HTR-8/SVneo (cell line): ENCODE measurements around the gene PNLDC1.
"Not testable (repeated sequence)": the region's sequence is repeated elsewhere in the genome, so short reads cannot be mapped to it uniquely, and the experiment has no call there.

Source experiments
- DNase-seq: peaks from one replicate; pipeline ENCODE4 v3.0.0; 2011; ENCODE audit warnings: low spot score, mixed read lengths; ENCODE audit not compliant: insufficient read length
- FAIRE-seq: peaks from 2 replicates; lab custom pipeline; 2011; peaks lifted over from hg19 to GRCh38; lab: Jason Lieb, UNC

The PNLDC1 gene

DNA sequence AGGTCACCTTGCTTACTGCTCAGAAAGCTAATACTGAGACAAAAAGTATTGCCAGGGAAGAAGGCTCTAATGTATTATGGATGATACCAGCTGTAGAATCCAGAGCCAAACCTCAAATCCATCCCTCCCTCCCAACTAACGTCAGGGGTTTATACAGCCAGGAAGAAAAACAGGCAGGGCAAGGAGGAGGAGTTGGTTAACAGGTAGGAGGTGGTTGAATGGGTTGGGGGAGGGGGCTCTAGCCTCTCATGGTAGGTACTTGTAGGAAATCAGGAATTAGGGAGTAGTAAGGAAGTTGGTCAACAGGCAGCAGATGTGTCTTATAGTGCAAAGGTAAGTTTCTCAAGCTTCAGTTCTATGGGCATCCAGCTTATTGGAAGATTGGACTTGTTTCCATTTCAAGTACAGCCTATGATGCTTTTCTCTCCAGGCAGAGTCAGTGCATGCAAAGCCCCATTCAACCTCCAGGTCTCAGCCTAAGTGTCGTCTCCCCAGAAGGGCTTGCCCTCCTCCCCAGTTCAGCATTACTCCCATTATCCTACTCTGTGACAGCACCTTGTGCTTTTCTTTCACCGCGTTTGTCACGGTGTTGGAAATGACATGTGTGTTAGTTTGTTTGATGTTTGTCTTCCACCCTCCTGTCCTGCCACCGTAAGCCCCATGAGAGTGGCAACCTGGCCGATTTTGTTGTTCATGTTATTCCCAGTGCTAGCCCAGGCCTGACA lies 38.1 kb downstream of the PNLDC1 start:
- no peak for DNase-seq
- no peak for FAIRE-seq

DNA sequence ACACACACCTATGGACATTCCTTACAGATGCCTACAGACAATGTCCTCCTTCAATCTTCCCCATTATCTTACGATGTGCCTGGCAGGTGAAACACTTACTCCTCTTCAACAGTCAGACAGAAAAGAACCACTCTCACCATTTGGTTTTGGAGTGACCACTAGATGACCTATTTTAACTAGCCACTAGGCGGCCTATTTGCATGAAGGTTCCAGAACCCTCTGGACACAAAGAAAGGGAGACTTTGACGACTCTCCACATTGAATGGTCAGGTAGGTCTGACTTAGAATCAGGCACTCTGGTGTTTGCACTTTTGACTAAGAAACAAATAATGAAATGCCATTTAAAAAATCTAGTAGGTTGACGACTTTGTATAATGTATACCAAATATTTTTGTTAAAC lies 42.0 kb downstream of the PNLDC1 start:
- DNase-seq (no peak), FAIRE-seq (no peak)

DNA sequence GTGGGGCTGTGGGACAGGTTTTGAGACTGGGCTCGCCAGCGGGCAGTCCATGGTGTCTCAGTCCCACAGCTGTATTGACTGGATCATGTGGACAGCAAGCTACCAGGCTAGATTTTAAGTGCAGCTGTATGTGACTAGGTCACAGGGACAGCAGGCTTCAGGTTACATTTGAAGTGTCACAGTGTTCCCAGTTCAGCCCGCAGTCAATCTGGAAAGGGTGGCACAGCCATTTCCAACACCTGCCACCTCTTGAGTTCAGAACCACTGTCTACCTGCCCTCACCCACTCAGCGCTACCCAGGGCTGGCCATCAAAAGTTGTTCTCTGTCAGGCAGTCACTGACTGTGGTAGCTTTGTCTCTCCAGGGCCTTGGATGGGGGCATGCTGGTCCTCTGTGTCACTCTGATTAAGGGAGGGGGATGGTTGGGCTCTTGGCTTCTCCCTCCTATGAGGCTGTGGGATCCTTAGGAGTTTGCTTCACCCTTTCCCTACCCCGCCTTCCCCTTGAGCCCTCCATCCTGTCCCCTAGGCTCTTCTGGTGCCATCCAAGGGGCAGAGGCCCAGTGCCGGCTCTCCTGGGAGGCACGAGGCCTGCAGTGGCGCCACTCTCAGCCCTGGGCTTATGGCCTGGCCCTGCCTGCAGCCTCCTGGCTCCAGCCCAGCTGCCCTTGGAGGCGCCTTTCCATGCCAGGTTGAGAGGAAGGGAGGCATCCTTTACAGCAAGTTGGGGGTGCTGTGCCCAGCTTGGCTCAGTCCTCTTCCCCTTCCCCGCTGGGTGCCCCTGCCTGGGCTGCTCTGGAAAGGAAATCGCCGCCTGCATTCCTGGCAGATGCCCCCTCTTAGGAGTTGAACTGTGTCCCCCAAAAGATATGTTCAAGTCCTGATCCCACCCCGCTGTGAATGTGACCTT lies 44.9 kb downstream of the PNLDC1 start:
- FAIRE-seq, result no peak
- DNase-seq, result no peak

DNA sequence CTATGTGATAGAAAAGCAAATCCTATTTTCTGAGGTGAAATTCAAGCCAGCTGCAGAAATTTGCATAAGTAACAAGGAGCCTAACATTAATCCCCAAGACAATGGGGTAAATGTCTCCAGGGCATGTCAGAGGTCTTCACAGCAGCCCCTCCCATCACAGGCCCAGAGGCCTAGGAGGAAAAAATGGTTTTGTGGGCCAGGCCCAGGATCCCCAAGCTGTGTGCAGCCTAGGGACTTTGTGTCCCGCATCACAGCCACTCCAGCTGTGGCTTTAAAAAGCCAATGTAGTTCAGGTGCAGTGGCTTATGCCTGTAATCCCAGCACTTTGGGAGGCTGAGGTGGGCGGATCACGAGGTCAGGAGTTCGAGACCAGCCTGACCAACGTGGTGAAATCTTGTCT lies 48.5 kb downstream of the PNLDC1 start:
- not testable (repeated sequence) for FAIRE-seq

DNA sequence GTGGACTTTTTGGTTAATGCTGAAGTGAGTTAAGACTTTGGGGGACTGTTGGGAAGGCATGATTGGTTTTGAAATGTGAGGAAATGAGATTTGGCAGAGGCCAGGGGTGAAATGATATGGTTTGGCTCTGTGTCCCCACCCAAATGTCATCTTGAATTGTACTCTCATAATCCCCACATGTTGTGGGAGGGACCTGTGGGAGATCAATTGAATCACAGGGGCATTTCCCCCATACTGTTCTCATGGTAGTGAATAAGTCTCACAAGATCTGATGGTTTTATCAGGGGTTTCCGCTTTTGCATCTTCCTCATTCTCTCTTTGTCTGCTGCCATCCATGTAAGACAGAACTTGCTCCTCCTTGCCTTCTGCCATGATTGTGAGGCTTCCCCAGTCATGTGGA lies 49.8 kb downstream of the PNLDC1 start:
- not testable (repeated sequence) for DNase-seq, FAIRE-seq

More for the DNA sequence above, 48.5 kb downstream of the PNLDC1 start:
- not testable (repeated sequence) for DNase-seq

DNA sequence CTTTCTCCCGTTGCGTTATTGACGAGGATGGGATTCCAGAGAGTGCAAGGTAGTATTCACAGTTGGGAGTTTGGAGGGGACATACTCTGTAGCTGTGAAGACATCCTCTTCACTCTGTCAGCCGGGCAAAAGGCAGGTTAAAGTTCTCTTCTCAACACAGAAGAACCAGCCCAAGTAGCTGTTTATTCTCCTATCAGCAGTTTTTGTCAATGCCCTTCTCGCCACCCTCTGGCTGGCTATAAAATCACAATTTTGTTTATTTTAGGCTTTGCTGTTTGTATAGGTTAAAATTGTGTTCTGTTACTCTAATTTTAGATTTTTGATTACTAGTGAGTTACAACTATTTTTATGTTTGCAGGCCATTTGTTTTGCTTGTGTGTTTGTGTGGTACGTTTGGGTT lies 52.8 kb downstream of the PNLDC1 start:
- DNase-seq (no peak), FAIRE-seq (no peak)

DNA sequence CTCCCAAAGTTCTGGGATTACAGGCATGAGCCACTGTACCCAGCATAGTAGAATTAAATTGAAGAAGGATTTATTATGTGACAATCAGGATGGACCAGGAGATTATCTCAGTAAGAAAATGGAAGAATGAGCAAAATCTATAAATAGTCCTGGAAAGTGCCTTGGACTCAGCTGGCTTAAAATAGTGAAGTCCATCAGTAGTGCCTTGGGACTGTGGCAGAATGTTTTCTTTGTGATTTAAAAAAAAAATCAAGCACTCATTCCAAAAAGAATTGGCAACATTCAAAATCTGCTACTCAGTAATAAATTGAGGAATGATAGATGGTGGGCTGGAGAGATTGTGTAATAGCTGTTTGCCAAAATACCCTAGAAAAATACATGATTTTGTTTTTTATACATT lies 53.7 kb downstream of the PNLDC1 start:
- no peak for FAIRE-seq

DNA sequence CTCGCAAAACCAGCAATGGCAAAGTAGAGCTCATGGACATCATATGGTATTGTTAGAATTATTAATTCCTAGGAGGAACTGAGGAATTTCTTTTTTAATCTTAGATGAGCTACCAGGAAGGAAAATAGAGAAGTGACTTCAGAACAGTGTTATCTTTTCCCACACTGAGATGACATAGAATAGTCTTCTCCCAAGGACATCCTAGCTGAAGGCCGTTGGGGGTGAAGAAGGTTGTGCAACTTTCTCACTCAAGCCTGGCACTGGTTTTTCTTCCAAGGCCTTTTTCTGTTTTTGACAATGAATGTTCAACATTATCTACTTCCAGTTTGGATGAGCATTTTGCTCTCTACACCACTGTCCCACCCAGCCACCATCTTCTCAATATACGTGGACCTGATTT lies 54.9 kb downstream of the PNLDC1 start:
- FAIRE-seq (no peak), DNase-seq (no peak)

More for the DNA sequence above, 53.7 kb downstream of the PNLDC1 start:
- no peak for DNase-seq

DNA sequence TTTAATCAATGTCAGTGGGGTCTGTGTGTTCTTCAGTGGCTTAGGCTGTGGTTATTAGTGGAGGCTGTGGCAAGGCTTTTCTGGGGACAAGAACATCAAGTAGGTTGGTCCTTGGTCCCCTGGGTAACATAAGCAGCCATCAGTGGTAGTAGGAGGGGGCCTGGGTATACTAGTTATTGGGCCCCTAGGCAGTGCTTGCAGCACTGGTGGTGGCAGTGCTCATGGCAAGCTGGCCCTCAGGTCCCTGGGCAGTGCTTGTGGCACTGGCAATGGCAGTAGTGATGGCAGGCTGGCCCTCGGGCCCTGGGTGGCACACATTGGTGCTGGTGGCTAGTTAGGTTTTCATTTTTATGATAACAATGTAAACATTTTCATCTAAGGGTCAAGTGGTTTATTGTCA lies 58.2 kb downstream of the PNLDC1 start:
- DNase-seq, result no peak
- no peak for FAIRE-seq

DNA sequence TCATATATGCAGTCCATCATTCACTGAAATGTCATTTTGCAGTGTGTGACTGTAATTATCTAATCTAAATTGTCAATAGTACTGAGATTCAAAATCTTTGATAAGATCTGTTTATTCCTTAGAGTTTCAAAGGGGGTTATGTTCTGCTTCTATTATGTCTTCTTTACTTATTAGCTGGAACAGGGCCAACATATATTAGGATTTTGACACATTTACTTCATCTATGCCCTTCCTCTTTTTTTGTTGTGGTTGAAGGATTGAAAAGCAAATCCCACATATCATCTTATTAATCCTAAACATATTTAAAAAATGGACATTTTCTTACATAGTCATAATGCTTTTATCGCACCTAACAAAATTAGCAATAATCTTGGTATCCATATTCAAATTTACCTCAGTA lies 60.4 kb downstream of the PNLDC1 start:
- FAIRE-seq (no peak), DNase-seq (no peak)

DNA sequence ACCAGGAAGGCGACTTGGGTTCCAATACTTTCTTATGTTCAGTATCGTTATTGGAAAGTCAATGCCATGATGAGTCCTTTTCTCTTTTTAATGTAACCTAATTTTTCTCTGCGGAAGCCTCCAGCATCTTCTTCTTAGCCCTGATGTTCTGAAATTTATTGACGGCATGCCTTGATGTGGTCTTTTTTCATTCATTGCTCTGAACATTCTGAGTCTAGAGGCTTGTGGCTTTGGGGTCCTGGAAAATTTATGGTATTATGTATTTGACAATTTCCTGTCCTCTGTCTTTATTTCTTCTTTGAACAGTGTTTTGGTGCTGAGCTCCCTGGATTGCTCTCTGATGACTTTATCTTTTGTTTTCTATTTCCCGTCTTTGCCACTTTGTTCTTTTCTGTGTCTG lies 62.0 kb downstream of the PNLDC1 start:
- no peak for FAIRE-seq
- DNase-seq, result no peak

DNA sequence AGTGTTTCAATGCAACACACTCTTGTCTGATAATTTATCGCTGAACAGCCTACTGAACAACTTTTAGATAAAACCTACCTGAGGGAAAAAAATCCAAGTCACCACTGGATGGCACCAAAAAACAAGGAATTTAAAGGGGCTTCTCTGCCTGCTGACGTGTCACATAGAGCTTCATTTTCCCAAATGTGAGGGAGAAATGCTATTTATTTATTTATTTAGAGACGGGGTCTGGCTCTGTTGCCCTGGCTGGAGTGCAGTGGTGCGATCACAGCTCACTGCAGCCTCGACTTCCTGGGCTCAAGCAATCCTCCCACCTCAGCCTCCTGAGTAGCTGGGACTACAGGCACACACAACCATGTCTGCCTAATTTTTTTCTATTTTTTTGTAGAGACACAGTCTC lies 63.3 kb downstream of the PNLDC1 start:
- peak; percentile 56 for DNase-seq
- FAIRE-seq, result not testable (repeated sequence)

DNA sequence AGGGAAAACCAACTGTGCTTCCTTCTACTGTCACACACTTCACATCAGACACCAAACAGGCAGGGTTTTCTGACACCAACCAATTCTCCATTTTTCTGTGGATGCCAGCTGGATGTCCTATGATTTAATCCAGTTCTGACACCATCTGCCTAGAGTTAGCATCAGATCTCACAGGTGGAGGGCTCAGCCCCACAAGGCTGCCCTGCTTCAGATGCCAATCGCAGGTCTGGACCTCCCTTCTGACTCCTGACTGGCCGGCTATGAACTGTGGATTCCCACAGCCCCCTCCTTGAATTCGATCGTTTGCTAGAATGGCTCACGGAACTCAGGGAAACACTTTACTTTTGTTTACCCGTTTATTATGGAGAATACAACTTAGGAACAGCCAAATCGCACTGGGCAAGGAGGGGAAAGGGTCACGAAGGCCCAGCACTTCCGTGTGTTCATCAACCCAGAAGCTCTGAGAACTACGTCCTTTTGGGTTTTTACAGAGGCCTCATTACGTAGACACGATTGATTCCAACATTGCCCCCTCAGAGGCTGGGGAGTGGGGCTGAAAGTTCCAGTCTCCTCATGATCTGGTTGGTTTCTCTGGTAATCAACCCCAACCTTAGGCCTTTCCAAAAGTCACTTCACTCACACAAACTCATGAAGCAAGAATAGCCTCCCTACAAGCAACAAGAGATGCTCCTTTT lies 65.3 kb downstream of the PNLDC1 start:
- DNase-seq, result no peak
- no peak for FAIRE-seq

DNA sequence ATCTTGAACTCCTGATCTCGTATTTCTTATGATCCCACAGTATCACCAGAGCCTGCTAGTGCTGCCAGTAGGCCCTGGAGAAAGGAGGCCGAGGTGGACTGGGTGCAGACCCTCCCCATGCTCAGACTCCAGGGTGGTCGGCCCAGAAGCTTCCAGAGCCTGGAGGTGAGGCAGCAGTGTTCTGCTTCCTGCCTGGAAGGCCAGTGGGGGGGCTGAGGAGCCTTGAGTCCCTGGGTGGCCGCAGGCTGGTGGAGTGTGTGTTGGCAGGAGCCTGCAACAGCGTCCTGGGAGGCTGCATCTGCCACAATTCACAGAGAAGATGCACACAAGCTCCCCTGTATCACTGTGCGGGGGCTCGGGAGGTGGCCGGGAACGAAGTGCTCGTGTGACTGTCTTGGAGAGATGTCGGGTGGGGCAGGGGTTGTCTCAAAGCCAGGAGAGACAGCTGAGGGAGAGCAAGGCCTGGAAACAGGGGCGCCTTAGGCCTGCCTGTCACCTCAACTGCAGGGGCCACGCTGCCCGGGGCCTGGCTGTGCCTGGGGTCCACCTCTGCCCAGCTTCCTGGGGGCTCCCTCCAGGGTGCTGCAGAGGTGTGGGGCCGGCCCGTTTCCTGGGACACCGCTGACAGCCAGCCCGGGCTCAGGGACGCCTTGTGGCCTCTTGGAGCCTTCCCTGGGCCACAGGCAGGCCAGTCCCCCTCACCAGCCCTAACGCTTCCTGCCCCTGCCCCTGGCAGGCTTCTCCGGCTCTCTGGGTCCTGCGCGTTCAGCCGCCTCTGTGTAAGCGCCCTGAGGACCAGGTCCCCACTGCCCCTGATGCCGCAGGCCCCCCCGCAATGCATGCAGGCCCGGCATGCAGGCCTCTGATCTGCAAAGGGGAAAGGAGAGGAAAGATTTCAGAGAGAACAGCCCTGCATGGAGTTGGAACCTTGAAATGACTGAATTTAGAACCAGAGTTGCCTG lies 66.5 kb downstream of the PNLDC1 start:
- DNase-seq (no peak), FAIRE-seq (no peak)
